Motor neuron (in vitro differentiated cells): ENCODE results near the gene NUCB2. TPM values are rescaled to one million over a fixed set of nuclear protein-coding genes. Genes with fewer than 3 reads are reported as not detected.

ENCODE experiments used
- ATAC-seq, 8 experiments: fragments of 200-7000 bp; cut with Tn5 transposase; replicated peaks in 6 of 8; 2 replicates each; pipeline ENCODE4 v1.8.0; 2021; ENCODE audit warnings: mild to moderate bottlenecking in 8 of 8, moderate library complexity in 8 of 8
- H3K27ac ChIP-seq, 2 donors: fragments of 250-450 bp; sonication (Bioruptor Pico); 2 replicates each; pipeline ENCODE4 v1.9.0; 2021; ENCODE audit warnings: antibody characterized with exemption in 2 of 2, mild to moderate bottlenecking in 2 of 2, moderate library complexity in 1 of 2
- H3K4me1 ChIP-seq, 2 donors: fragments of 250-450 bp; sonication (Bioruptor Pico); replicated peaks in 1 of 2; 2 replicates each; pipeline ENCODE4 v1.6.1; 2021; ENCODE audit warnings: antibody characterized with exemption in 2 of 2, mild to moderate bottlenecking in 2 of 2, moderate library complexity in 1 of 2
- H3K4me3 ChIP-seq, 5 donors: fragments of 250-450 bp; sonication (Bioruptor Pico); 2 replicates each; pipeline ENCODE4 v1.9.0; 2021; ENCODE audit warnings: antibody characterized with exemption in 5 of 5, mild to moderate bottlenecking in 5 of 5, moderate library complexity in 4 of 5
- WGBS, 10 experiments: fragments of 450-650 bp; shearing (Covaris generic); methylation state at CpG; one replicate each; pipeline ENCODE4 v1.0.0; 2022; 5-methylcytosine and 5-hydroxymethylcytosine counted together
- in situ Hi-C, 9 experiments: fragments of 400-800 bp; cut with MboI; loops; one replicate each; pipeline ENCODE4 v1.15.0; 2021; ENCODE audit warnings: low sequenced_read_pairs in 9 of 9, low pct_unique_long_range_greater_than_20kb in 2 of 9; ENCODE audit not compliant: unreplicated experiment in 9 of 9
- total RNA-seq, 8 experiments: library from RNA; unstranded; fragments of 300-600 nt; gene quantifications; 2 replicates each; pipeline versions ENCODE4 v1.2.3 to v1.2.4, GENCODE V29; 2022

NUCB2 gene
- total RNA-seq, 8 experiments from 2014 or later, result 26.8 to 151 (median 79.9) TPM

- Histone ChIP-seq H3K4me1 (peaks cover 2 to 4% of the 10 kb centered on the region in 2 donors), H3K4me3 (peak overlapping the region; percentile 57 to 83 (median 62)), H3K27ac (peak overlapping the region; percentile 57 to 62)
- ATAC-seq, result peak; percentile 50 to 77 (median 58)
- 0 to 3% (median 0%) methylated on average over 1 to 26 of the region's 69 CpGs; no CpG with 5 or more reads in 1 of the 10 experiments for WGBS, 10 experiments
- in situ Hi-C loops, result loop anchor here in 1 of 9 experiments (25.0 kb wide), 1 partner anchor 159 kb away; no protein-coding TSS in a partner anchor
Observed at GRCh38 chr11:17352950-17353820, 76.6 kb downstream of the NUCB2 start.

GRCh38 chr11:17353821-17354600 lies 77.5 kb downstream of the NUCB2 start:
- WGBS, 10 experiments, result 0 to 23% (median 9%) methylated on average over 6 to 14 of the region's 15 CpGs
- H3K27ac ChIP-seq, result peak overlapping the region; percentile 57 to 62
- peak overlapping the region; percentile 57 to 83 (median 62) for H3K4me3 ChIP-seq
- peaks cover 2 to 4% of the 10 kb centered on the region in 2 donors for H3K4me1 ChIP-seq
- in situ Hi-C loops, result loop anchor here in 1 of 9 experiments (25.0 kb wide), 1 partner anchor 158 kb away; no protein-coding TSS in a partner anchor
- ATAC-seq, result no peak

- H3K4me3 ChIP-seq, result peak overlapping the region; percentile 57 to 83 (median 62)
- in situ Hi-C loops, result loop anchor here in 1 of 9 experiments (25.0 kb wide), 1 partner anchor 158 kb away; no protein-coding TSS in a partner anchor
- H3K27ac ChIP-seq, result no peak overlapping the region
- WGBS, 10 experiments, result 21 to 89% (median 54%) methylated on average over 1 to 3 of the region's 3 CpGs
- peaks cover 2 to 4% of the 10 kb centered on the region in 2 donors for H3K4me1 ChIP-seq
- ATAC-seq, result no peak
Observed at GRCh38 chr11:17354601-17354991, 78.1 kb downstream of the NUCB2 start.

GRCh38 chr11:17366495-17366894 lies 90.0 kb downstream of the NUCB2 start:
- H3K27ac ChIP-seq, result no peak overlapping the region
- peak in 2 of 8 experiments; percentile 20 to 52 for ATAC-seq
- no peaks in the 10 kb centered on the region for H3K4me1 ChIP-seq
- WGBS, 10 experiments, result 43 to 100% (median 92%) methylated on average over 1 of the region's 1 CpG; no CpG with 5 or more reads in 6 of the 10 experiments
- no peak overlapping the region for H3K4me3 ChIP-seq
- in situ Hi-C loops, result loop anchor here in 1 of 9 experiments (25.0 kb wide), 1 partner anchor 146 kb away; no protein-coding TSS in a partner anchor

GRCh38 chr11:17368551-17368950 lies 92.0 kb downstream of the NUCB2 start:
- 63 to 100% (median 90%) methylated on average over 1 to 3 of the region's 3 CpGs; no CpG with 5 or more reads in 7 of the 10 experiments for WGBS, 10 experiments
- ATAC-seq, result no peak
- in situ Hi-C loops, result loop anchor here in 1 of 9 experiments (25.0 kb wide), 1 partner anchor 144 kb away; no protein-coding TSS in a partner anchor
- Histone ChIP-seq H3K4me3 (no peak overlapping the region), H3K27ac (no peak overlapping the region), H3K4me1 (no peaks in the 10 kb centered on the region)

- in situ Hi-C loops, result loop anchor here in 1 of 9 experiments (25.0 kb wide), 1 partner anchor 143 kb away; no protein-coding TSS in a partner anchor
- no peak for ATAC-seq
Observed at GRCh38 chr11:17369094-17369493, 92.6 kb downstream of the NUCB2 start.

GRCh38 chr11:17369684-17370243 lies 93.2 kb downstream of the NUCB2 start:
- WGBS, 10 experiments, result 61 to 100% (median 89%) methylated on average over 1 to 2 of the region's 2 CpGs; no CpG with 5 or more reads in 1 of the 10 experiments
- no peak for ATAC-seq
- no peak overlapping the region for H3K4me3 ChIP-seq
- in situ Hi-C loops, result loop anchor here in 1 of 9 experiments (25.0 kb wide), 1 partner anchor 143 kb away; no protein-coding TSS in a partner anchor
- H3K27ac ChIP-seq, result no peak overlapping the region
- no peaks in the 10 kb centered on the region for H3K4me1 ChIP-seq

More at GRCh38 chr11:17369094-17369493, 92.6 kb downstream of the NUCB2 start:
- no peak overlapping the region for H3K4me3 ChIP-seq
- no peak overlapping the region for H3K27ac ChIP-seq
- H3K4me1 ChIP-seq, result no peaks in the 10 kb centered on the region

GRCh38 chr11:17371614-17372013 lies 95.1 kb downstream of the NUCB2 start:
- H3K4me1 ChIP-seq, result no peaks in the 10 kb centered on the region
- no peak for ATAC-seq
- no peak overlapping the region for H3K4me3 ChIP-seq
- 10 to 100% (median 66%) methylated on average over 1 to 3 of the region's 3 CpGs; no CpG with 5 or more reads in 2 of the 10 experiments for WGBS, 10 experiments
- in situ Hi-C loops, result loop anchor here in 1 of 9 experiments (25.0 kb wide), 1 partner anchor 141 kb away; no protein-coding TSS in a partner anchor
- no peak overlapping the region for H3K27ac ChIP-seq

GRCh38 chr11:17375547-17375946 lies 99.0 kb downstream of the NUCB2 start:
- in situ Hi-C loops, result loop anchor here in 7 of 9 experiments (25.0 kb wide), 3 partner anchors 112 to 612 kb away; partner anchors contain the start of gene ABCC8 (in 2 of the 7)
- WGBS, 10 experiments, result 50 to 100% (median 100%) methylated on average over 1 to 4 of the region's 5 CpGs; no CpG with 5 or more reads in 1 of the 10 experiments
- no peak for ATAC-seq
- Histone ChIP-seq H3K4me1 (no peaks in the 10 kb centered on the region), H3K27ac (no peak overlapping the region), H3K4me3 (no peak overlapping the region)

GRCh38 chr11:17376493-17376892 lies 100.0 kb downstream of the NUCB2 start:
- Histone ChIP-seq H3K27ac (no peak overlapping the region), H3K4me3 (no peak overlapping the region), H3K4me1 (no peaks in the 10 kb centered on the region)
- 78 to 100% (median 92%) methylated on average over 1 to 3 of the region's 3 CpGs; no CpG with 5 or more reads in 2 of the 10 experiments for WGBS, 10 experiments
- in situ Hi-C loops, result loop anchor here in 7 of 9 experiments (25.0 kb wide), 3 partner anchors 111 to 611 kb away; partner anchors contain the start of gene ABCC8 (in 2 of the 7)
- no peak for ATAC-seq

- H3K4me3 ChIP-seq, result no peak overlapping the region
- no peak overlapping the region for H3K27ac ChIP-seq
- H3K4me1 ChIP-seq, result no peaks in the 10 kb centered on the region
- ATAC-seq, result no peak
- in situ Hi-C loops, result loop anchor here in 7 of 9 experiments (25.0 kb wide), 3 partner anchors 109 to 609 kb away; partner anchors contain the start of gene ABCC8 (in 2 of the 7)
- 0 to 100% (median 95%) methylated on average over 1 to 2 of the region's 2 CpGs; no CpG with 5 or more reads in 3 of the 10 experiments for WGBS, 10 experiments
Observed at GRCh38 chr11:17378655-17379054, 102.1 kb downstream of the NUCB2 start.
